ENCODE measurements around the gene CDC42BPB.

DNA sequence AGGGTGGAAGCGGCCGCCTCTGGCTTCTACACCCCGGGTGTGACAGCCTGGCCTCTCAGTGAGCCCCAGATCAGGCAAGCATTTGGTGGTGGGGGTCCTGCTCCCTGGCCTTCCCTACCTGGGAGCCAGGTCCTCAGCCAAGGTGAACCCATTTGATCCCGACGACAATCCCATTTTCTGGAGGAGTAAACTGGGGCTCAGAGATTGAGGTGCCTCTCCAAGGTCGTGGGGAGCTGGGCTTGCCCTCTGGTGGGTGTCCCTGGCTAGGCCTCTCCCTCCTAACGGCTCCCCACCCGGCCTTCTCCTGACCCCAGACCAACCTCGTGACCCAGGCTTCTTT, 34.5 kb upstream of the CDC42BPB start:
- TF ChIP-seq, protein P1, sequence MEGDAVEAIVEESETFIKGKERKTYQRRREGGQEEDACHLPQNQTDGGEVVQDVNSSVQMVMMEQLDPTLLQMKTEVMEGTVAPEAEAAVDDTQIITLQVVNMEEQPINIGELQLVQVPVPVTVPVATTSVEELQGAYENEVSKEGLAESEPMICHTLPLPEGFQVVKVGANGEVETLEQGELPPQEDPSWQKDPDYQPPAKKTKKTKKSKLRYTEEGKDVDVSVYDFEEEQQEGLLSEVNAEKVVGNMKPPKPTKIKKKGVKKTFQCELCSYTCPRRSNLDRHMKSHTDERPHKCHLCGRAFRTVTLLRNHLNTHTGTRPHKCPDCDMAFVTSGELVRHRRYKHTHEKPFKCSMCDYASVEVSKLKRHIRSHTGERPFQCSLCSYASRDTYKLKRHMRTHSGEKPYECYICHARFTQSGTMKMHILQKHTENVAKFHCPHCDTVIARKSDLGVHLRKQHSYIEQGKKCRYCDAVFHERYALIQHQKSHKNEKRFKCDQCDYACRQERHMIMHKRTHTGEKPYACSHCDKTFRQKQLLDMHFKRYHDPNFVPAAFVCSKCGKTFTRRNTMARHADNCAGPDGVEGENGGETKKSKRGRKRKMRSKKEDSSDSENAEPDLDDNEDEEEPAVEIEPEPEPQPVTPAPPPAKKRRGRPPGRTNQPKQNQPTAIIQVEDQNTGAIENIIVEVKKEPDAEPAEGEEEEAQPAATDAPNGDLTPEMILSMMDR (IDR thresholded peaks at IDR 0.05 in 4 of 5, conservative IDR thresholded peaks at IDR 0.05 in 1 of 5) = no peak
- no peak for TF ChIP-seq POLR2A (IDR thresholded peaks at IDR 0.05)

Data from gastrocnemius medialis (tissue), 4 donors.